SKM-1 treated with dmso at 0.1 percent for 144 hours (cell line): ENCODE data around the gene WNK2.

Experiments used
- DNase-seq: peaks from one replicate; lab custom pipeline; 2025; ENCODE audit not compliant: unreplicated experiment; lab: John Stamatoyannopoulos, UW

WNK2 gene

GRCh38 chr9:93212409-93212808, 28.5 kb downstream of the WNK2 start:
- no peak for DNase-seq

GRCh38 chr9:93216073-93216365, 32.1 kb downstream of the WNK2 start:
- DNase-seq = no peak

GRCh38 chr9:93217706-93218105, 33.8 kb downstream of the WNK2 start:
- DNase-seq = no peak

GRCh38 chr9:93218161-93218560, 34.2 kb downstream of the WNK2 start:
- DNase-seq = no peak

- no peak for DNase-seq
These were observed 34.9 kb downstream of the WNK2 start for GRCh38 chr9:93218671-93219420.

- no peak for DNase-seq
These were observed 35.8 kb downstream of the WNK2 start for GRCh38 chr9:93219692-93220091.

GRCh38 chr9:93220627-93221026, 36.7 kb downstream of the WNK2 start:
- no peak for DNase-seq

GRCh38 chr9:93221044-93221443, 37.1 kb downstream of the WNK2 start:
- DNase-seq = no peak

GRCh38 chr9:93222890-93223259, 38.9 kb downstream of the WNK2 start:
- peak; percentile 28 for DNase-seq

- DNase-seq = no peak
These were observed 39.6 kb downstream of the WNK2 start for GRCh38 chr9:93223260-93224180.

- DNase-seq = no peak
These were observed 40.7 kb downstream of the WNK2 start for GRCh38 chr9:93224591-93224990.

GRCh38 chr9:93225417-93225816, 41.5 kb downstream of the WNK2 start:
- DNase-seq = peak; percentile 1

GRCh38 chr9:93225892-93226291, 42.0 kb downstream of the WNK2 start:
- no peak for DNase-seq

GRCh38 chr9:93226819-93227218, 42.9 kb downstream of the WNK2 start:
- no peak for DNase-seq

GRCh38 chr9:93228030-93228429, 44.1 kb downstream of the WNK2 start:
- no peak for DNase-seq

- no peak for DNase-seq
These were observed 44.5 kb downstream of the WNK2 start for GRCh38 chr9:93228453-93228852.

- DNase-seq = no peak
These were observed 45.7 kb downstream of the WNK2 start for GRCh38 chr9:93229636-93230035.

- no peak for DNase-seq
These were observed 46.2 kb downstream of the WNK2 start for GRCh38 chr9:93230185-93230584.

GRCh38 chr9:93230601-93231000, 46.7 kb downstream of the WNK2 start:
- no peak for DNase-seq

- DNase-seq = no peak
These were observed 47.3 kb downstream of the WNK2 start for GRCh38 chr9:93231121-93231694.

- no peak for DNase-seq
These were observed 47.8 kb downstream of the WNK2 start for GRCh38 chr9:93231716-93232115.

- no peak for DNase-seq
These were observed 48.5 kb downstream of the WNK2 start for GRCh38 chr9:93232388-93232960.
